Loucy (cell line): Measurements from ENCODE around the gene B4GALNT1.

Experiments used
- CTCF ChIP-seq: fragments of 200-600 bp; sonication (generic); conservative IDR thresholded peaks from 2 replicates; pipeline ENCODE4 v1.5.1; 2014; ENCODE audit warnings: mild to moderate bottlenecking, antibody characterized with exemption, low read length
- EZH2phosphoT487 ChIP-seq: fragments of 200-600 bp; IDR thresholded peaks from 2 replicates; pipeline ENCODE4 v1.6.1; 2018; ENCODE audit warnings: antibody characterized with exemption, mild to moderate bottlenecking, moderate library complexity, borderline replicate concordance

GRCh38 chr12:57609101-57609780, 23.8 kb downstream of the B4GALNT1 start:
- TF ChIP-seq EZH2phosphoT487, result no peak
- TF ChIP-seq CTCF, result no peak
